H1 (cell line): ENCODE data around the gene EMC7. TPM values are rescaled to one million over a fixed set of nuclear protein-coding genes. Genes with fewer than 3 reads are reported as not detected.

Experiments
- ATF3 ChIP-seq: IDR thresholded peaks from 2 replicates; pipeline ENCODE4 v1.6.1; 2011; ENCODE audit warnings: low read depth, mild to moderate bottlenecking, low read length; ENCODE audit not compliant: insufficient read depth
- CHD7 ChIP-seq: fragments of 300-600 bp; sonication (generic); IDR thresholded peaks from 2 replicates; pipeline ENCODE4 v1.7.1; 2012; ENCODE audit warnings: low read length, moderate library complexity, mild to moderate bottlenecking, inconsistent platforms; ENCODE audit not compliant: insufficient replicate concordance
- E2F6 ChIP-seq: IDR thresholded peaks from 2 replicates; pipeline ENCODE4 v1.6.1; 2012; ENCODE audit warnings: inconsistent platforms
- HDAC6 ChIP-seq: IDR thresholded peaks from one replicate; pipeline ENCODE4 v1.7.1; 2012; ENCODE audit warnings: low read depth, mild to moderate bottlenecking, inconsistent platforms, low read length, moderate library complexity
- KDM1A ChIP-seq: fragments of 200-600, 300-600 bp; sonication (generic); IDR thresholded peaks from 2 replicates; pipeline ENCODE4 v1.7.1; 2016; ENCODE audit warnings: mild to moderate bottlenecking, low read length, borderline replicate concordance
- POLR2AphosphoS5 ChIP-seq: IDR thresholded peaks from 2 replicates; pipeline ENCODE4 v1.6.1; 2011; ENCODE audit warnings: low read depth, low read length
- SIRT6 ChIP-seq: IDR thresholded peaks from one replicate; pipeline ENCODE4 v1.7.1; 2012; ENCODE audit warnings: low read length, inconsistent platforms
- SRF ChIP-seq: IDR thresholded peaks from 2 replicates; pipeline ENCODE4 v1.6.1; 2011; ENCODE audit warnings: mild to moderate bottlenecking, low read depth, low read length, moderate library complexity
- TAF1 ChIP-seq: IDR thresholded peaks from 2 replicates; pipeline ENCODE4 v1.6.1; 2011; ENCODE audit warnings: mild to moderate bottlenecking, low read depth, low read length
- TAF7 ChIP-seq: optimal IDR thresholded peaks from 2 replicates; pipeline ENCODE3; 2011; ENCODE audit warnings: low read depth, mild to moderate bottlenecking, inconsistent platforms, low read length, moderate library complexity, borderline replicate concordance
- polyA plus RNA-seq, 7 experiments: library from polyadenylated mRNA; depleted of rRNA in 3 of 7; stranded (reverse) in 5 of 7; unstranded in 2 of 7; fragments of >200 nt in 5 of 7; fragments of 200-250 nt in 2 of 7; gene quantifications; 1 replicate in 5 of 7; 2 replicates in 1 of 7; 4 replicates in 1 of 7; pipeline versions ENCODE4 v1.2.1 to v1.2.3, GENCODE V29; 2011 to 2013; ENCODE audit warnings: missing spikeins in 2 of 7, mixed read lengths in 2 of 7
- total RNA-seq: library from RNA; stranded (reverse); fragmentation: NEBNext Ultra II Directional; extraction: Animal tissue kit (Norgen Biotek cat#: 25700); gene quantifications from 2 replicates; pipeline ENCODE4 v1.2.1, GENCODE V29; 2021

Gene EMC7
- total and polyA plus RNA-seq, 2 of the 8 experiments (the other 6 are each of a cell fraction or from before 2014, with no cell fraction given), result 29.0 to 39.0 TPM

GRCh38 chr15:34065261-34065660, 36.4 kb downstream of the EMC7 start (continued):
- TF ChIP-seq CHD7 (no peak), SRF (no peak), ATF3 (no peak), POLR2AphosphoS5 (no peak), HDAC6 (no peak), TAF7 (no peak), TAF1 (no peak), KDM1A (no peak), SIRT6 (no peak), E2F6 (no peak)
- TF ChIP-seq, all 59 proteins: peak for 0
